Kidney glomerular epithelial cell (primary cell): ENCODE measurements around the gene HIBADH.
A peak's percentile ranks its signal among the peaks of the same experiment; 100 is the strongest.
"Not testable (repeated sequence)": the region's sequence is repeated elsewhere in the genome, so short reads cannot be mapped to it uniquely, and the experiment has no call there.

Experiments
- DNase-seq: peaks from one replicate; lab custom pipeline; 2025; lab: John Stamatoyannopoulos, UW

Gene HIBADH

DNA sequence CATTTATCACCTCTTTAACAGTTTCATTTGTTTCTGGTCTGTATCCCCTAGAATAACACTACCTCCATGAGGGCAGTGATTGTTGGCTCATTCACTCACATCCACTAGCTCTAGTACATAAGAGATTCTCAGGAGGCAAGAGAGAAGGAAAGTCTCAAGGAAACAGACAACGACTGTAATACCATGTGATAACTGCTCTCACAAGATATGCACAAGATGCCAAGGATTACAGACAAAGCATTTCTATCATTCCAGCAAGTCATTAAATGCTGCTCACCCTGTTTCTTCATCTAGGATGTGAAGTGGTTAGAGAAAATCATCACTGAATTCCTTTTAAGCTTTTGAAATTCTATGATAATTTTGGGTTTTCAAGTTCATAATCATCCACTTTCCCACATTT is 115.3 kb downstream of the HIBADH start:
- peak; percentile 17 for DNase-seq

DNA sequence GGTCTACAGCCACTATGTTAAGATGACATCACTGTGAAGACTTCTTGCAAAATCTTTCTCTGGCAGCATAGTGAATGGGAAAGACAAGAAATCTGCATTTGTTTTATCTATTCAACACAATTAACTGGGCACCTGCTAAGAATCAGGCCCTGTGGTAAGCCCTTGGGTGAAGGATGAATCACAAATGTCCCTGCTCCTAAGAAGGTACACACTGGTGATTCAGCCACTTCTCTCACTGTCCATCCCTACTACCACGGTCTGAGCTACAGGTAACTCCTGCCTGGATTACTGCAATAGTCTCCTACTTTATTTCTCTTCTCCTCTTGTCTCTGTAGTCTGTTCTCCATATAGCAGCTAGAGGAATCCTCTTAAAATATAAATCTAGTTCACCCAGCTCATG is 116.1 kb downstream of the HIBADH start:
- DNase-seq, result no peak

DNA sequence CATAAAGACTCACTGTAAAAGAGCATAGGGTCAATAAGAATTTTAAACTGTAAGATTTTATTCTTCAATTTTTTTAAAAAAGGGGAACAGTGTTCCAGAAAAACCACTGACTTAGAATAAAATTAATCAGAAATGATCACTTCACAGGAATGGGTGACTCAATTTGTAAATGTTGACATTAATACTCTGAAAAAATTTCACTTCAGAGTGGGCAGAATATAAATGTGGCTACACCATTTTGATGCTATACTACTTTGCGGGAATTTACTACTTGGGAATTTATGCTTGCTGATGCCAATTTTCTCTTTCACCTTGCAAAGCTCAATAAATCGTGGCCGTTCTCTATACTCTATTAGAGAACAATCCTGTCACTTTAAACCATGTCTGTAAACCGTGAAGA is 126.9 kb downstream of the HIBADH start:
- DNase-seq, result no peak

DNA sequence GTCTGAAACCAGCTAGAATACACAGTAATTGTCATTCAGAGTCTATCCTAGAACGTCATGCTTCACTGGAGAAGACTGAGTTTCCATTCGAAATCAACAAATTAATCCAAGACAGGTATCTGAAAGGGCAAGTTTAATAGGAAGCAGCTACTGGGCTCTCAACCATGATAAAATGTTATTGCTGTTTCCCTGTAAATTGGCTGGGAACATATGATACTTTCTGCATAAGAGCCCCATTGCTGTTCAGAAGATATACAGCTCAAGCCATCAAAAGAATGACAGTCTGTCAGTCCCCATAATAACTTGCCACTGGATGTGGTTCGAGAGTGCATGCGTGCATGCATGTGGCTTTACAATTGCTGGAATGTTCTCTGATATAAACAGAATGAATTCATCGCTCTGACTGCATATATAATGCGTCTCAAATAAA is 129.0 kb downstream of the HIBADH start:
- no peak for DNase-seq

DNA sequence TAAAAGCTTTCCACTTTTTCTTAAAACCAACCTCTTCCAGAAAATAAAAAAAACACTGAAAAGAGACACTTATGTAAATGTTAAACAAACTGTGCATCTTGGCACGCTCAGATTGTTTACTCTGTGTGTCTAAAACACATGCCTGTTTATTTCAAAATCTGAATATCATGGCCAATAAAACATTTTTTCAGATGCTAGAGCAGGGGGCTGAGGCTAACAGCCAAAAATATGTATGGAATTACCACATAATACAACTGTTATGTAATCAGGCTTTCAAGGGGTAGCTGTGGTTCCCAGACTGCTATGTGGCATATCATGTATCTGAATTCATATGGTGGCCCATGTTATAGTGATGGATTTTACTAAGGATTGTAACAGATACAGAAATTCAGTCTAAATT is 130.4 kb downstream of the HIBADH start:
- DNase-seq, result no peak

DNA sequence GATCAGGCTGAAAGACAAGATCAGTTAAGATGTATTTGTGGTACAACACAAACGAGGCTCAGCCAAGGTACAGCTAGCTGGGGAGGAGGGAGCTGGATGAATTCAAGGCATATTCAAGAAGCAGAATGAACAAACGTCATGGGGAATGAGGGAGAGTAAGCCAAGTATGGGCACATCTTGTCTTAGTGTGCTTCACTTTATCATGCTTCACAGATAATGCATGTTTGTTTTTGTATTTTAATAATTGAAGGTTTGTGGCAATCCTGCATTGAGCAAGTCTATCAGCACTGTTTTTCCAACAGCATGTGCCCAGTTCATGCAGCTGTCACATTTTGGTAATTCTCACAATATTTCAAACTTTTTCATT is 135.4 kb downstream of the HIBADH start:
- DNase-seq, result no peak

DNA sequence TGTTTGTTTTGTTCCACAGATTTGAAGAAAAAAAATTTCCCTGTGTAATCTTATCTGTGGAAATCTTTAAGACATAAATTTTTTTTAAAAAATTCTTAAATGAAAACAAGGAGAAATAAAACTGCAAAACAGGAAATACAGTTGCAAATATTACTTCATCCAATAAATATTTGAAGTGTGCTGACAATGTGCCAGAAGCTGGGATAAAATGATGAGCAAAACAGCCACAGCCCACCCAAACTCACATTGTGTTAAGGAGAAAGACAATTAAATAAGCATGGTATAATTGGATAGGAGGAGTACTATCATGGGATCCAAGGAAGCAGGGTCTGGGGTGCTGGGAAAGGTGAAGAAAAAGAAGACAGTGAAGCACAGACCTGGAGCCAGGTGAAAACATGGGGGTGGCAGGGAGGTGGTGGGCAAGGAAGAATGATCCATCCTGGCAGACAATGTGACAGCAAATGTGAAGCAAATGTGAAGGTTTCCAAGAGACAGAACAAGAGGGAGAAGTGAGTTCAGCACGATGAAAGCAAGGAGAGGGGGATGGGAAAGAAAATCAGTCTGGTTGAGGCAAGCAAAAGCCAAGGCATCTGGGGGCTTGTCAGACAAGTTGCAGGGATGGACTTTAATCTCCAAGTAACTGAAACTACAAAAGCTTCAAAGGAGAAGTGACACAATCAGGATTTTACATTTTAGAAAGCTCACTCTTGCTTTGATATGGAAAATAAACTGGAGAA is 135.9 kb downstream of the HIBADH start:
- no peak for DNase-seq

DNA sequence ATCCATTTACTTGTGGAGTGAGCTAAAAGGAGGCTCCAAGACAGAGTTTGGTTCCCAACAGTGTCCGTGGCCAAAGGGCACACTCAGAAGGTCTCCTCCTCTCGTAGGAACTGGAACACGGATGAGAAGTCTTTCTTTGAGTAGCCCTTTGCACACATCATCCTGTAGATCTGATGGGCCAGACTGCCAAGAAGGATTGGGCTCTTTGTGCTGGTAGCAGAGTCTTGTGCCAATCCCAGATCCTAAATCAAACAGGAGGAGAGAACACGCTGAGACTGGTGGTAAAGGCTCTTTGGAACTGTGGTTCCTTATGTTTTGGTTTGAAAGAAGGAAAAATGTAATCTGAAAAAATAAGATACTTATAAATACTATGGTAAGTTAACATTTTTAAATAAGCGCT is 136.6 kb downstream of the HIBADH start:
- DNase-seq, result no peak

DNA sequence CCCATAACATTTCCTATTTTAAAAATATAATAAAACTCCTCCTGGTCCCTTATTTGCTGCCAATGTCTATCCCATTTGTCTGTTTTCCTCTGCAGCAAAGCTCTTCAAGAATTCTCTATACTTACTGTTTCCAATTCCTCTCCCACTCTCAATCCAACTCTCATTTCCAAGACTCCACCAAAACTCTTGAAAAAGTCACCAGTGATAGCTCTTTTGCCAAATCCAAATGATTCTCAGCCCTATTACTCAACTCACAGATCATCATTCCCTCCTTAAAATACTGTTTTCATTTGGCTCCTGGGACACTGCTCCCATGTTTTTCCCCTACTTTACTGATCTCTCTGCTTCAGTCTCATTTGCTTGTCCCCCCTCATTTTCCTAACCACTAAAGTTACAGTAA is 139.4 kb downstream of the HIBADH start:
- no peak for DNase-seq

DNA sequence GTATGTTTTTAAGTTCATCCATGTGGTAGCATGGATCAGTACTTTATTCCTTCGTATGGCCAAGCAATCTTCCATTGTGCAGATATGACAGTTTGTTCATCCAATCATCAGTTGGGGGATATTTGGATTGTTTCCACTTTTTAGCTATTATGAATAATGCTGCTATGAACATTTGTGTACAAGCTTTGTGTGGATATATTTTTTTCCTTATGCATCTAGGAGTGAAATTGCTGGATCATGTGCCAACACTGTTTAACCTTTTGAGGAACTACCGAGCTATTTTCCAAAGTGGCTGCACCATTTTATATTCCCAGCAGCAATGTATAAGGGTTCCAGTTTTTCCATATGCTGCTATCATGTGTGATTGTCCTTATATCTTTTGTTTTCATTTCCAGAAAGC is 140.1 kb downstream of the HIBADH start:
- DNase-seq, result no peak

DNA sequence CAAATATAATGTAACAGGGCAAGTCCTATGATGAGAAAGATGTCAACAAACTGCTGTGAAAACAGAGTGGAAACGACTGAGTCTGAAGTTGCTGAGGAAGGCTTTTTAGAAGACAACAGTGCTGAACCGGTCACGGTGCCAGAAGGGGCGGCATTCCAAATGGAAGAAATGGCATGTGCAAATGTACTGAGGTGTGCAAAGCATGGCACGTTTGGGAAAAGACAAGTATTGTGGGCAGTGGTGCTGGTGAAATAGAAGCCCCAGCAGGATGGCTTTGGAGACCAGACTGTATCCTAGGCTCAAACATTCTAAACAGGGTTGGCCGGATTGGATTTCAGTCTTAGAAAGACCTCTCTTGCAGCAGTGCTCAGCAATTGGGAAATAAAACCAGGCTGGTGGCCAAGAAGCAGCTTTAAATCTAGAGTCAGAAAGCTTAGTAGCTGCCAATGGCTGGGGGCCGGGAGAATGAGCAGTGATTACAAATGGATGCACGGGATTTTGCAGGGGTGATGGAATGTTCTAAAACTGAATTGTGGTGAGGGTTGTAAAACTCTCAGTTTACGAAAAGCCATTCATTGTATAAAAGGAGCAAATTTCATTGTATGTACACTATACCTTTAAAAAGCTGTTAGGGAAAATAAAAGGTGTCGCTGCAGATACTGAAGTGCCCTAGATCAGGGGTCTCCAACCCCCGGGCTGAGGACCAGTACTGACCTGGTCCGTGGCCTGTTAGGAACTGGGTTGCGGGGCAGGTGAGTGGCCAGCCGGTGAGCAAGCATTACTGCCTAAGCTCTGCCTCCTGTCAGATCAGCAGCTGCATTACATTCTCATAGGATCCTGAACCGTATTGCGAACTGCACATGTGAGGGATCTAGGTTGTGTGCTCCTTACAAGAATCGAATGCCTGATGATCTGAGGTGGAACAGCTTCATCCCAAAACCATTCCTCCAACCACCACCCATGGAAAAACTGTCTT is 141.6 kb downstream of the HIBADH start:
- no peak for DNase-seq

DNA sequence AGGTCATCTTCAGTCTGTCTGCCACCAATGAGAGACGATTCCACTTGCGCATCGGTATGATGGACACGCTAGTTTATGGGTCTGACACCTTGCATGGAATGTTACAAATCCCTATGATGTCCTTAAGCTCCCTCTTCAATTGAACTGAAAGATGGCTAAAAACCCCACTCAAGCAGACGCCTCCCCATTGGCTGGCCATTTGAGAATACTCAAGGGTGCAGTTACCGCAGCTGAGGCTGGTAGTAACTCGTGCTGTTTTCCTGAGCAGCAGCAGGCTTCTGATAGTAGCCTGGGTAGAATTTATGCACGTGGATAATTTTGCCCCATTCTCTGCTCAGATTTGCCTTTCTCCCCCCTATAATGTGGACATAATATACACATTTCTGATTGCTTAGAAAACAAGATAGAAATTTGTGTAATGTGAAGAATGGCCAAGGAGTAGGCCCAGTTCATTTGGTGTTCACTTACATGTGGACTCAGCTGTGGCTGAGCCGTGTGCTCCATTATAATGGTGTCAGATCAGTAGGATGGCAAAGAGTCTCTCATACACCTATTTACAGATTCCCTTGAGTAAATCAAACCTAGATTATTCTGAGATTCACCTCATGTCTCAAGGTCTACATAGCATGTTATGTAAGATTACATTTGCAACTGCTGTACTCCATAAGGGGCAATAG is 142.8 kb downstream of the HIBADH start:
- DNase-seq, result no peak

DNA sequence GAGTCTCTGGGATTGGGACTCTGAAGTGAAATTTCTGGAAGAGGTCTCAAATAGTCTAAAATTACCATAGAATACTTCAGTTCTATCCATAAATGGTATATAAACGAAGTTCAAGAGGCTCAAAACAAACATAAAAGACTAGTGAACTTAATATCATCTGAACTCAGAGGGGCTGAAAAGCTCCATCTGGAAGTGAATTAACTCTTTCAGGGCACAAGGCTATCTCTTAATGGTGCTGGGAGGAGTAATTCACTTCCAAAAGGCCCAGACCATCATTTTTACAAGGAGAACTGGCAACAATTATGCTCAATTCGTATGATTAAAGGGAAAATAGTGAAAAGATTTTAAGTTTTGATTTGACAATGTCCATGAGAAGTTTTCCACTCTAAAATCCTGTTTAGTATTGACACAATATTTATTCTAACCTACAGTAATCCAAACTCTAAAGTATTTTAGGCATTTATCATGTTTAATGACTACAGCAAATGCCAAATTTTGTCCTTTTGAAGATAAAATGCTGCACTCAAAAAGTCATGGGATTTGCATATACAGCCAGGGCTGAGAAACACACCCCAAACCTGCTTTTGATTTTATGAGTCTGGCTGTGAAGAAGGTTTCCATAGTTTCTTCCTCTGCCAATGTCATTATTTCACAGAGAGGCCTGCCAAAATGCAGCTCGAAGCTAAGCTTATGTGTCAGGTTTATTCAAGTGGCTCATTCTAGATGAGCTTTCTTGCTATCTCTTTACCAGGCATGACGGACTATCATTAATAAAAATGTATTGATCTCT is 143.9 kb downstream of the HIBADH start:
- DNase-seq, result no peak

DNA sequence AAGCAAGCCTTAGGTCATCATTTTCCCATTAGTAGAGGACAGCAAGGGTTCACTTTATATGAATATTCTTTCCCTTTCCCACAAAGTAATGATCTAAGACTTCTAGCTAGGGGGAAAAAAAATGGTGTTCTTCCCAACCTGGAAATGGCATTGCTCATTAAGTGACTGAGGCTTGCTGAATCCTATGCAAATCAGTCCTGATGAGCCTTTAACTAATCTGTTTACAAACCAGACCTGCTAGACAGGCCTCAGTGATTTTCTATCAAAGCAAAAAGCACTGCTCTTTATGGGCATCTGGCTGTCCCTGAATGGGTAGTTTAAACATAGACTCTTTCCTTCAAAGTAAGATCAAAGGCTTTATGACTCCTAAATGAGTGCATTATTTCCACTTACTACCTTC is 146.3 kb downstream of the HIBADH start:
- no peak for DNase-seq

DNA sequence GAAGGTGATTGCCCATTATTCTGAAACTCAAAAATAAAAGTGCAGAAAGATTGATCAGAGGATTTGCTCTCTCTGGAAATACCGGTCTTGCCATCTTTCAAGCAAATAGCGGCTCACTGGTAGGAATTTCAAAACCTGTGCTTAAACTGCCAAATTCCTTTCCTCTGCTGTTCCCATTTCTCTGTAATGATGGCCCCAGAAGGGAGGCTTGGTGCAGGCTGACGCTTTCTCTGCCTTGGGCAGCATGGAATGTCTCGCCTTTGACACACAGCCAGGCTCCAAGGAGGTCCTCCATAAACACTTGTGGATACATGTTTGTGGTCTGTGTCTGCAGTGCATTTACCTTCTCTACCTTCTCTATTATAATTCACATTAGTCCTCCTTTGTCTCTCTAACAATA is 146.8 kb downstream of the HIBADH start:
- DNase-seq, result no peak

DNA sequence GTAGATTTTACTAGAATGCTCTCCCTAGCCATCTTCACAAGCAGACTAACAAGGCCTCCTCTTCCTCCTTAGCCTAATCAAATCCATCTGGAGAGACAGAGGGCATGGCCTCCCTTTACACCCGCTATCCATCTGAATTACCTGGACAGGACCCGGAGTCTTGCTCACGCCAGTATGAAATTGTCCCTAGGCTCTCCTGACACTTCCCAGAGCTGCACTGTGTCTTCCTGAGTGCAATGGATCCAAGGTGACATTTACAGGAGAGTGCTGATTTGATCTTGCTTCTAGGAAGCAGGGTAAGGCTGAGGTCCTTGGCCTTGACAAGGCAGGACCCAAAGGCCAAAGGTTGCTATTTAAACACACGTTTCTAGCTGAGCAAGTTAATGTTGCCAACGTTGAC is 147.8 kb downstream of the HIBADH start:
- no peak for DNase-seq

DNA sequence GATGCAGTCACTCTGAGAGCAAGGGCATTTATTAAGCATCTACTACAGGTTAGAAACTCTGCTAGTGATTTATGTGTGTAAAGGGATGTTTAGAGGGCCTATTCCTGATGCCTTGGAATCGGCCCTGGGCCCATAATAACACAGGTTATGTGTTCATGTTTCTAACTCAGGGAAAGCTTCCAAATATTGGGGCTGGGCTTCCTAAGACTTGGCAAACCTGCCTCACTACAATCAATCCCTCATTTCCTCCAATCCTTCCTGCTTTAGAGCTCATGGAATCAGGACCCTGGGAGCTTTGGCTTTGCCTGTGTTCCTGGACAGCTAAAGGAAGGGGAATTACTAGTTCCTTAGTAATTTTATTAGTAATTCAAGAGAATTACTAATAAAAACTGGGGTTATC is 148.8 kb downstream of the HIBADH start:
- no peak for DNase-seq

DNA sequence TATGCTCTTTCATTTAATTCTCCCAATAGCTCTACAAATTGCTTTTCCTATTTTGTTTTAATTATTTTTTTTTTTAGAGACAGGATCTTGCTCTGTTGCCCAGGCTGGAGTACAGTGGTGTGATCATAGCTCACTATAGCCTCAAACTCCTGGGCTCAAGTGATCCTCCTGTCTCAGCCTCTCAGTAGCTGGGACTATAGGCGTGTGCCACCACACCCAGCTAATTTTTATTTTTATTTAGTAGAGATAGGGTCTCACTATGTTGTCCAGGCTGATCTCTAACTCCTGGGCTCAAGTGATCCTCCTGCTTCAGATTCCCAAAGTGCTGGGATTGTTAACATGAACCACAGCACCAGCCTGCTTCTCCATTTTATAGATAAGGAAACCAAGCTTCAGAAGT is 151.3 kb downstream of the HIBADH start:
- DNase-seq, result not testable (repeated sequence)

DNA sequence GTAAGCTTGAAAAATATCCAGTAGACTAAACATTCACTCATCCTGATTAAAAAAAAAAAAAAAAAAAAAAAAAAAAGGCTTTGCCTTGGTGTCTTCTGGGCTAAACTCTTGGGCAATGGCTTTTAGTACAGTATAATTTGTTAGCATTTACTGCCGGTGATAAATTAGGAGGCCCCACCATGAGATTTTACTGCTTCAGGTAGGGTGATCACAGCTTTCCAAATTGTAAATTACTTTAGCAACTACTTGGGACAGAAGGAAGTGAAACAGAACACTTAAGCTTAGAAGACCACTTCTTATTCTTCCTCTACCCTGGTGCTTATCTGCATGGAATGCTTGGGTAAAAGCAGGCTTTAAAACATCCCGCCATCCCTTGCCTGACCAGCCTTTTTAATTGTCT is 152.1 kb downstream of the HIBADH start:
- no peak for DNase-seq

DNA sequence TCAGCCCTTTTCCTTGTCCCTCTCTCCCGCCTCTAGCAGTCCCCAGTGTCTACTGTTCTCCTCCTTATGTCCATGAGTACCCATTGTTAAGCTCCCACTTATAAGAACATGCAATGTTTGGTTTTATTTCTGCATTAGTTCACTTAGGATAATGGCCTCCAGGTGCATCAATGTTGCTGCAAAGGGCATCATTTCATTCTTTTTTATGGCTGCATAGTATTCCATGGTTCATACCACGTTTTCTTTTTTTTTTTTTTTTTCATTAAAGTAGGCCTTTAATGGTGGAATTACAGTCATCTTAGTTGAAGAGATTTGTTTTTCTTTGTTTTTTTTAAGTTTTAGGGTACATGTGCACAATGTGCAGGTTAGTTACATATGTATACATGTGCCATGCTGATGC is 160.8 kb downstream of the HIBADH start:
- not testable (repeated sequence) for DNase-seq

DNA sequence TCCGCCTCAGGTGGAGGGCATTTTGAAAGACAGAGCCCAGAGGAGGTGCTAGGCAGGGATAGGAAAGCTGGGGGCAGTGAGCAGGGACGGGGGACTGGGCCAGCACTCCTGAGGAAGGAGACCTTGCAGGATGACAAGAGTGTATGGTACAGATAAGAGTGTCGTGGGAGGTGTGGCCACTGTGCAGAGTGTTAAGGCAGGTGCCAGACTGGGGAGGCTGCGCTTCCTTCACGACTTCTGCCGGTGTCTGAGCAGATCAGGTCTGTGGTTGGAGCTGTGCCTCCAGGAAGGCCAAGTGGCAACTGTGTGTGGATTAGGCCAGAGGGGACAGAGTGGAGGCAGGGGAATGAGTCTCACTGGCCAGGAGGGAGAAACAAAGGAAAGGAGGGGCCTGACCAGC is 161.7 kb downstream of the HIBADH start:
- DNase-seq, result no peak

DNA sequence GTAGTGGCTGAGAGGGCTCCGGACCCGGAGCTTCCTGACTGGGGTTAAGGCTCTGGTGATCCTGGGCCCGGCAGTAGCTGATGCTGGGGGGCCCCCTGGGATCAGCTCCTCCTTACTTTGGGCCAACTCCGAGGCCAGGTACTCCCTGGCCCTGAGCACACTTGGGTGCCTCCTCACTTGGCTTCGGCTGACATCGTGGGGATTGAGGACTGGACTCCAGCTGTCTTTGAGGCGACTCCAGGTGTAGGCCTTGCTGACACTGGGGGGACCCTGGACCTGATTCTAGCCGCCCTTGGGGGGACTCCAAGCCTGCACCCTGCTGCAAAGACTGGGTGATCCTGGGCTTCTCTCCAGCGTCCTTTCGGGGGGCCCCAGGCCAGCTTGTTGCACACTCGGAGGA is 170.5 kb downstream of the HIBADH start:
- no peak for DNase-seq
